Cortex of kidney (tissue), 1 donor: ENCODE data around the gene CADPS2.
"Not testable (repeated sequence)": the region's sequence is repeated elsewhere in the genome, so short reads cannot be mapped to it uniquely, and the experiment has no call there.

ENCODE experiments used
- DNase-seq: peaks from one replicate; lab custom pipeline; 2025; lab: John Stamatoyannopoulos, UW

The CADPS2 gene

GRCh38 chr7:122709930-122710646 is 176.2 kb downstream of the CADPS2 start:
- no peak for DNase-seq

- no peak for DNase-seq
Measured at GRCh38 chr7:122706836-122707235, 179.4 kb downstream of the CADPS2 start.

- DNase-seq: no peak
Measured at GRCh38 chr7:122702872-122703510, 183.3 kb downstream of the CADPS2 start, which contains the start of gene RNF148. RNF148 (minus strand) TSS chr7:122702922; CDS start chr7:122702750, 172 bp downstream.

- DNase-seq: no peak
Measured at GRCh38 chr7:122699017-122699416, 187.2 kb downstream of the CADPS2 start, which contains the start of gene RNF133. RNF133 (minus strand) TSS chr7:122699117; CDS start chr7:122698918, 199 bp downstream.

- no peak for DNase-seq
Measured at GRCh38 chr7:122695816-122696215, 190.4 kb downstream of the CADPS2 start.

- DNase-seq: no peak
Measured at GRCh38 chr7:122694697-122695096, 191.6 kb downstream of the CADPS2 start.

GRCh38 chr7:122692769-122693309 is 193.4 kb downstream of the CADPS2 start:
- DNase-seq: no peak

- no peak for DNase-seq
Measured at GRCh38 chr7:122691569-122692235, 194.6 kb downstream of the CADPS2 start.

GRCh38 chr7:122689346-122690109 is 196.7 kb downstream of the CADPS2 start:
- DNase-seq: no peak

- DNase-seq: no peak
Measured at GRCh38 chr7:122688400-122688998, 197.8 kb downstream of the CADPS2 start.

GRCh38 chr7:122686360-122686878 is 199.8 kb downstream of the CADPS2 start:
- no peak for DNase-seq

- no peak for DNase-seq
Measured at GRCh38 chr7:122684504-122684903, 201.8 kb downstream of the CADPS2 start.

- DNase-seq: no peak
Measured at GRCh38 chr7:122682815-122683550, 203.3 kb downstream of the CADPS2 start.

GRCh38 chr7:122681186-122681585 is 205.1 kb downstream of the CADPS2 start:
- DNase-seq: not testable (repeated sequence)

GRCh38 chr7:122679813-122680212 is 206.4 kb downstream of the CADPS2 start:
- DNase-seq: no peak

GRCh38 chr7:122679269-122679709 is 207.0 kb downstream of the CADPS2 start:
- not testable (repeated sequence) for DNase-seq

- DNase-seq: no peak
Measured at GRCh38 chr7:122677149-122677548, 209.1 kb downstream of the CADPS2 start.

GRCh38 chr7:122676466-122676865 is 209.8 kb downstream of the CADPS2 start:
- DNase-seq: no peak

GRCh38 chr7:122675621-122676020 is 210.6 kb downstream of the CADPS2 start:
- no peak for DNase-seq

- DNase-seq: no peak
Measured at GRCh38 chr7:122675011-122675410, 211.2 kb downstream of the CADPS2 start.
